GM12878 (cell line): ENCODE results near the gene PCNX4. TPM values are rescaled to one million over a fixed set of nuclear protein-coding genes. Genes with fewer than 3 reads are reported as not detected.
A peak's percentile ranks its signal among the peaks of the same experiment; 100 is the strongest.

ENCODE experiments used
- BACH1 ChIP-seq: fragments of 450-650 bp; IDR thresholded peaks from 2 replicates; pipeline ENCODE4 v1.6.1; 2017; ENCODE audit warnings: mild to moderate bottlenecking, borderline replicate concordance
- CBFB ChIP-seq: IDR thresholded peaks from 2 replicates; pipeline ENCODE4 v1.6.1; 2016; ENCODE audit warnings: antibody characterized with exemption, low read depth
- CEBPB ChIP-seq, 2 experiments: fragments of 150-350 bp in 1 of 2; IDR thresholded peaks; 2 replicates each; pipeline ENCODE4 v1.6.1; 2012 to 2014; ENCODE audit warnings: low read depth in 2 of 2, low read length in 2 of 2, borderline replicate concordance in 1 of 2, inconsistent platforms in 1 of 2
- EP300 ChIP-seq, 2 experiments: fragments of 150-350 bp in 1 of 2; IDR thresholded peaks; 2 replicates each; pipeline ENCODE4 v1.6.1; 2011 to 2012; ENCODE audit warnings: low read depth in 2 of 2, low read length in 2 of 2, borderline replicate concordance in 1 of 2, improper control_type of control experiment in 1 of 2, inconsistent platforms in 1 of 2; ENCODE audit not compliant: control insufficient read depth in 1 of 2
- FOXK2 ChIP-seq: fragments of 450-650 bp; IDR thresholded peaks from 2 replicates; pipeline ENCODE4 v1.6.1; 2017; ENCODE audit warnings: mild to moderate bottlenecking, moderate library complexity
- GATAD2B ChIP-seq: fragments of 450-650 bp; conservative IDR thresholded peaks from 2 replicates; pipeline ENCODE4 v1.6.1; 2017; ENCODE audit warnings: low read depth, mild to moderate bottlenecking, moderate library complexity
- HDAC6 ChIP-seq: fragments of 200-600 bp; sonication (generic); IDR thresholded peaks from one replicate; pipeline ENCODE4 v1.8.0; 2017; ENCODE audit warnings: antibody characterized with exemption; ENCODE audit not compliant: unreplicated experiment
- KDM1A ChIP-seq: fragments of 200-600 bp; sonication (generic); IDR thresholded peaks from 2 replicates; pipeline ENCODE4 v1.6.1; 2016; ENCODE audit warnings: borderline replicate concordance
- NFYB ChIP-seq: IDR thresholded peaks from 2 replicates; pipeline ENCODE4 v1.6.1; 2011; ENCODE audit warnings: low read depth, mild to moderate bottlenecking, low read length, improper control_type of control experiment, moderate library complexity; ENCODE audit not compliant: insufficient read depth
- NR2C1 ChIP-seq: fragments of 450-650 bp; IDR thresholded peaks from 2 replicates; pipeline ENCODE4 v1.6.1; 2017; ENCODE audit warnings: antibody characterized with exemption, mild to moderate bottlenecking, moderate library complexity
- PAX8 ChIP-seq: fragments of 450-650 bp; IDR thresholded peaks from 2 replicates; pipeline ENCODE4 v1.6.1; 2017; ENCODE audit warnings: mild to moderate bottlenecking, moderate library complexity
- SUPT20H ChIP-seq: IDR thresholded peaks from 2 replicates; pipeline ENCODE4 v1.6.1; 2011; ENCODE audit warnings: low read depth, mild to moderate bottlenecking, low read length, moderate library complexity, borderline replicate concordance; ENCODE audit not compliant: control insufficient read depth
- ZNF217 ChIP-seq: fragments of 450-650 bp; IDR thresholded peaks from 2 replicates; pipeline ENCODE4 v1.6.1; 2017; ENCODE audit warnings: antibody characterized with exemption, mild to moderate bottlenecking
- ZNF24 ChIP-seq: fragments of 450-650 bp; IDR thresholded peaks from 2 replicates; pipeline ENCODE4 v1.6.1; 2017; ENCODE audit warnings: antibody characterized with exemption, mild to moderate bottlenecking
- ZNF622 ChIP-seq: fragments of 450-650 bp; IDR thresholded peaks from 2 replicates; pipeline ENCODE4 v1.6.1; 2017; ENCODE audit warnings: mild to moderate bottlenecking, inconsistent platforms
- ZSCAN29 ChIP-seq: fragments of 450-650 bp; IDR thresholded peaks from 2 replicates; pipeline ENCODE4 v1.6.1; 2017; ENCODE audit warnings: mild to moderate bottlenecking, moderate library complexity
- polyA plus RNA-seq, 11 experiments: library from polyadenylated mRNA; depleted of rRNA in 4 of 11; unstranded in 6 of 11; stranded (reverse) in 5 of 11; fragments of >200 nt; fragmentation: Nextera tagmentation in 4 of 11; fragmentation: Illumina TruSeq in 1 of 11; extraction: Ambion mirVana in 4 of 11; extraction: Trizol in 1 of 11; gene quantifications; 1 replicate in 1 of 11; 2 replicates in 10 of 11; pipeline versions ENCODE4 v1.2.1 to v1.2.3, GENCODE V29; 2011 to 2016; ENCODE audit warnings: inconsistent platforms in 2 of 11, missing spikeins in 2 of 11, low read depth in 1 of 11
- total RNA-seq, 4 experiments: library from RNA; depleted of rRNA in 3 of 4; stranded (reverse); fragments of >200 nt in 3 of 4; fragmentation: Illumina TruSeq in 1 of 4; extraction: Trizol in 1 of 4; gene quantifications; 2 replicates each; pipeline versions ENCODE4 v1.2.1 to v1.2.3, GENCODE V29; 2013 to 2021
- TF ChIP-seq, protein P1 (sequence below): fragments of 450-650 bp; IDR thresholded peaks from 2 replicates; pipeline ENCODE4 v1.6.1; 2017; ENCODE audit warnings: low read depth, mild to moderate bottlenecking, moderate library complexity
- TF ChIP-seq, protein P2 (sequence below): IDR thresholded peaks from 2 replicates; pipeline ENCODE4 v1.6.1; 2012; ENCODE audit warnings: improper control_type of control experiment, low read depth, low read length; ENCODE audit not compliant: insufficient replicate concordance
- TF ChIP-seq, protein P3 (sequence below): fragments of 450-650 bp; IDR thresholded peaks from 2 replicates; pipeline ENCODE4 v1.6.1; 2014; ENCODE audit warnings: mild to moderate bottlenecking

Gene PCNX4
- total and polyA plus RNA-seq, 10 of the 15 experiments (the other 5 are each of a cell fraction or from before 2014, with no cell fraction given): 13.8 to 56.6 (median 39.4) TPM

GRCh38 chr14:60204843-60205774, 113.4 kb downstream of the PCNX4 start (continued):
- TF ChIP-seq, protein P1, sequence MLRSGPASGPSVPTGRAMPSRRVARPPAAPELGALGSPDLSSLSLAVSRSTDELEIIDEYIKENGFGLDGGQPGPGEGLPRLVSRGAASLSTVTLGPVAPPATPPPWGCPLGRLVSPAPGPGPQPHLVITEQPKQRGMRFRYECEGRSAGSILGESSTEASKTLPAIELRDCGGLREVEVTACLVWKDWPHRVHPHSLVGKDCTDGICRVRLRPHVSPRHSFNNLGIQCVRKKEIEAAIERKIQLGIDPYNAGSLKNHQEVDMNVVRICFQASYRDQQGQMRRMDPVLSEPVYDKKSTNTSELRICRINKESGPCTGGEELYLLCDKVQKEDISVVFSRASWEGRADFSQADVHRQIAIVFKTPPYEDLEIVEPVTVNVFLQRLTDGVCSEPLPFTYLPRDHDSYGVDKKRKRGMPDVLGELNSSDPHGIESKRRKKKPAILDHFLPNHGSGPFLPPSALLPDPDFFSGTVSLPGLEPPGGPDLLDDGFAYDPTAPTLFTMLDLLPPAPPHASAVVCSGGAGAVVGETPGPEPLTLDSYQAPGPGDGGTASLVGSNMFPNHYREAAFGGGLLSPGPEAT: 0 out of 2 replicates have a peak, but pooled peaks have one; percentile 61
- TF ChIP-seq CEBPB (IDR thresholded peaks at IDR 0.05; ENCODE audit: borderline replicate concordance in 1 of 2, low read depth in 2 of 2, low read length in 2 of 2) (no peak; a peak in 1 of 4 replicates), KDM1A (no peak), CBFB (peak; percentile 12; the same call in 1 of the 2 replicates), GATAD2B (peak; percentile 69; the same call in 1 of the 2 replicates), ZSCAN29 (no peak), NFYB (no peak), HDAC6 (no peak), ZNF24 (no peak), FOXK2 (no peak), NR2C1 (no peak), ZNF622 (no peak), EP300 (IDR thresholded peaks at IDR 0.05; ENCODE audit: borderline replicate concordance in 1 of 2, control insufficient read depth in 1 of 2, low read depth in 2 of 2, low read length in 2 of 2) (peak in 1 of 2 experiments; percentile 70; a peak in 3 of 4 replicates), ZNF217 (no peak), PAX8 (no peak), BACH1 (no peak; the same call in 1 of the 2 replicates), SUPT20H (no peak)
- TF ChIP-seq, protein P2, sequence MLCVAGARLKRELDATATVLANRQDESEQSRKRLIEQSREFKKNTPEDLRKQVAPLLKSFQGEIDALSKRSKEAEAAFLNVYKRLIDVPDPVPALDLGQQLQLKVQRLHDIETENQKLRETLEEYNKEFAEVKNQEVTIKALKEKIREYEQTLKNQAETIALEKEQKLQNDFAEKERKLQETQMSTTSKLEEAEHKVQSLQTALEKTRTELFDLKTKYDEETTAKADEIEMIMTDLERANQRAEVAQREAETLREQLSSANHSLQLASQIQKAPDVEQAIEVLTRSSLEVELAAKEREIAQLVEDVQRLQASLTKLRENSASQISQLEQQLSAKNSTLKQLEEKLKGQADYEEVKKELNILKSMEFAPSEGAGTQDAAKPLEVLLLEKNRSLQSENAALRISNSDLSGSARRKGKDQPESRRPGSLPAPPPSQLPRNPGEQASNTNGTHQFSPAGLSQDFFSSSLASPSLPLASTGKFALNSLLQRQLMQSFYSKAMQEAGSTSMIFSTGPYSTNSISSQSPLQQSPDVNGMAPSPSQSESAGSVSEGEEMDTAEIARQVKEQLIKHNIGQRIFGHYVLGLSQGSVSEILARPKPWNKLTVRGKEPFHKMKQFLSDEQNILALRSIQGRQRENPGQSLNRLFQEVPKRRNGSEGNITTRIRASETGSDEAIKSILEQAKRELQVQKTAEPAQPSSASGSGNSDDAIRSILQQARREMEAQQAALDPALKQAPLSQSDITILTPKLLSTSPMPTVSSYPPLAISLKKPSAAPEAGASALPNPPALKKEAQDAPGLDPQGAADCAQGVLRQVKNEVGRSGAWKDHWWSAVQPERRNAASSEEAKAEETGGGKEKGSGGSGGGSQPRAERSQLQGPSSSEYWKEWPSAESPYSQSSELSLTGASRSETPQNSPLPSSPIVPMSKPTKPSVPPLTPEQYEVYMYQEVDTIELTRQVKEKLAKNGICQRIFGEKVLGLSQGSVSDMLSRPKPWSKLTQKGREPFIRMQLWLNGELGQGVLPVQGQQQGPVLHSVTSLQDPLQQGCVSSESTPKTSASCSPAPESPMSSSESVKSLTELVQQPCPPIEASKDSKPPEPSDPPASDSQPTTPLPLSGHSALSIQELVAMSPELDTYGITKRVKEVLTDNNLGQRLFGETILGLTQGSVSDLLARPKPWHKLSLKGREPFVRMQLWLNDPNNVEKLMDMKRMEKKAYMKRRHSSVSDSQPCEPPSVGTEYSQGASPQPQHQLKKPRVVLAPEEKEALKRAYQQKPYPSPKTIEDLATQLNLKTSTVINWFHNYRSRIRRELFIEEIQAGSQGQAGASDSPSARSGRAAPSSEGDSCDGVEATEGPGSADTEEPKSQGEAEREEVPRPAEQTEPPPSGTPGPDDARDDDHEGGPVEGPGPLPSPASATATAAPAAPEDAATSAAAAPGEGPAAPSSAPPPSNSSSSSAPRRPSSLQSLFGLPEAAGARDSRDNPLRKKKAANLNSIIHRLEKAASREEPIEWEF: peak; percentile 45
- TF ChIP-seq, protein P3, sequence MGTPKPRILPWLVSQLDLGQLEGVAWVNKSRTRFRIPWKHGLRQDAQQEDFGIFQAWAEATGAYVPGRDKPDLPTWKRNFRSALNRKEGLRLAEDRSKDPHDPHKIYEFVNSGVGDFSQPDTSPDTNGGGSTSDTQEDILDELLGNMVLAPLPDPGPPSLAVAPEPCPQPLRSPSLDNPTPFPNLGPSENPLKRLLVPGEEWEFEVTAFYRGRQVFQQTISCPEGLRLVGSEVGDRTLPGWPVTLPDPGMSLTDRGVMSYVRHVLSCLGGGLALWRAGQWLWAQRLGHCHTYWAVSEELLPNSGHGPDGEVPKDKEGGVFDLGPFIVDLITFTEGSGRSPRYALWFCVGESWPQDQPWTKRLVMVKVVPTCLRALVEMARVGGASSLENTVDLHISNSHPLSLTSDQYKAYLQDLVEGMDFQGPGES: no peak
